GM10847 (cell line): ENCODE measurements around the gene CERS6.

Experiments used
- POLR2A ChIP-seq: IDR thresholded peaks from 2 replicates; pipeline ENCODE4 v1.6.1; 2011; ENCODE audit not compliant: insufficient read length; ENCODE audit errors: extremely low read depth

The CERS6 gene

DNA sequence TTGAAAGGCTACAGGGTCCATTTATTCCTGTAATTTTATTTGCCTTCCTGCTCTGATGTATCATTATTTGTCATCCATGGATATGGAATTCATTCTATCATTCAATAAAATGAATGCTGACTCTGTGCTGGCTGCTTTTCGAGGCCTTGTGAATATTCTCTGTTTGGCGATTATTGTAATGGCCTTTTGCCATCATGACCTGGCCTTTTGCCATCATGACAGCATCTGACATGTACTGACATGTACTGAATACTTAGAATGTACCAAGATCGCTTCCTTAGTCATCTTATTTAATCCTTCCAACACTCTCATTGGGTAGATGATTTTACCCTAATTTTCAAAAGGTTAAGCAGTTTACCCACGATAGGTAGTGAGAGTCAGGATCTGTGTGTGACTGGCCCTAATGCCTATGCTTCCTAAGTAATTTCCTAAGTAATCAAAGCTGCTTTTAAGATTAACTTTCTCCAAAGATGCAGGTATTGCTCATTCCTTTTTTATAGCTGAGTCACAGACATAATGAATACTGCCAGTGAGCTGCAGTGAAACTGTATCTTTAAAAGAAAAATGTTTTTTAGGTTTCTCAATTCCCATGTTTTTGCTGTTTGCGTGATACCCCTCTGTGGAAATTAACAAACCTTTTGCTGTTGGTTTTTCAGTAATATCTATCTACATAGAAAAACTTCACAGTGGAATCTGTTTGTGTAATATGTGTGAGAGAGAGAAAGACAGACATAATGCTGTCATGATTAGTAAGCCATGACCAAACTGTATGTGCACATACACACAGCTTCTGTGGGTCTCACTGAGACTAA lies 127.8 kb downstream of the CERS6 start:
- no peak for TF ChIP-seq POLR2A

DNA sequence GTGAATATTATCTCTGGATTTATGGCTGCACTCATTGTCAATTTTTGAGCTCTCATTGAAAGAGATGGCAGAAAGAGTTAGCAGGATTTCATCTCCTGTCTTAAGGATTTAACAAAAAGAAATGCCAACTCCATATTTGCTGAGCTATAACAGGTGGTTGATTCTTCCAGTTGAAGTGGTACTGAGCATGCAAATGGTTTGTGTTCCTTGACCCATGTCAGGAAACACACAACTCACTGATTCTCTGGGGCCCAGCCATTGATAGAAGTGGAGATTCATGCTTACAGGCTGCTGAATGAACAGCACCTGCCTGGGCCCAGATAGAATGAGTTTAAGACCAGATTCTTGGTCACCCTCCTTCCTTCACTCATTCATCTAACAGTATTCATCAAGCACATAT lies 128.8 kb downstream of the CERS6 start:
- no peak for TF ChIP-seq POLR2A

DNA sequence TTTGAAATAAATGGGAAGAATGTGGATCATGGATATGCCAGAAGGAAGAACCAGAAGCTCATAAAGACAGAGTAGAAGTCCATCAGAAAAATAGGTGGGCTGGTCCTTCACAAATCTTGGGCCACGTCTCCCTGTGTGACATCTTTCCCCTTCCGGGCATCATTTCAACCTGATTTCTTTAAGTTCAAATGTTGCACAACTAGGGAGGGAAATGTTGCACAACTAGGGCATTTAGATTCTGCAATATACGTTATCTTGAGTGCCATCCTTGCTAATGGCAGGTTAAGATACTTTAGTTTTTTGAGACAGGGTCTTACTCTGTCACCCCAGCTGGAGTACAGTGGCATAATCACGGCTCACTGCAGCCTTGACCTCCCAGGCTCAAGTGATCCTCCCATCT lies 129.6 kb downstream of the CERS6 start:
- TF ChIP-seq POLR2A, result no peak

- no peak for TF ChIP-seq POLR2A
Measured at GRCh38 chr2:168587307-168587706, 131.2 kb downstream of the CERS6 start.

DNA sequence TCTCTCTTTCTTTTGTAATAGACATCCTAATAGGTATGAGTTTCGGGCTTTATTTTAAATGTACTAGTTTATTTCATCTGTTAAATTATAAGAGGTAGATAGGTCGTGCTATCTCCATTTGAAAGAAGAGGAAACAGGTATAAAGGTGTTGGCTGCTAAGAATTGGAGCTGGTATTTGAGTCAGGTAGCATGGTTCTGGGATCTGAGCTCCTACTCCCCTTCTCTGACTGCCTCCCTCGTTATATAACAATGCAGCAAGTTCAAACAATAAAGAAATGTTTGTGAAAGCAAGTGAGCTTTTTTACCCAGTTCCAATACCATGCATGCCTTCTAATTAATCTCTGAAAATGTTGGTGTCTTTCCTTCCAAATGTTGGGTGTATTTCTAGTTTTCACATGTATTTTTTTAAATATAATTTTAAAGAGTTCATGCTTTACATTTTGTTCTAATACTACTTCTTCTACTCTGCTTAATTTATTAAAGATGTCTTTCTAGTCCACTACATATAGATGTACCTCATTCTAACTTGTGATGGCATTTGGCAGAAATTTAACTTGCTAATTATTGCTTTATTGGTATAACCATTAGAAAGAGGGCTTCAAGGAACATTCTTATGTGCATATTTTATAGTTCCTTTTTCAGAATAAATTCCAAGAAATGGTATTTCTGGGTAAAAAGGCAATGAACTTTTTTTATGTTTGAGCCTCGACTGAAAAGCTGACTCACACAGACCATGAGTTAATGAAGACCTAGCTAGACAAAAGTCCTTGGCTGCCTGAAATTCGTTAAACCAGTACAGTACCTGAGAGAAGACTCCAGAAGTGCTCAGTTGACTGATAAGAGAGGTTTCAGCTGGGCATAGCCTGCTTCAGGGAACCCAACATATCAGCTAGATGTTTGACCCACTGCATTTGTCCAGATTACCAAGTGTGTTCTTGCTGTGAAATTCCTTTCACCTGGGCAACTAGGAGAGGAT lies 133.5 kb downstream of the CERS6 start:
- TF ChIP-seq POLR2A, result no peak

GRCh38 chr2:168592181-168592831 lies 136.2 kb downstream of the CERS6 start:
- no peak for TF ChIP-seq POLR2A

GRCh38 chr2:168593713-168594112 lies 137.6 kb downstream of the CERS6 start:
- no peak for TF ChIP-seq POLR2A

GRCh38 chr2:168594778-168595177 lies 138.7 kb downstream of the CERS6 start:
- TF ChIP-seq POLR2A, result no peak

DNA sequence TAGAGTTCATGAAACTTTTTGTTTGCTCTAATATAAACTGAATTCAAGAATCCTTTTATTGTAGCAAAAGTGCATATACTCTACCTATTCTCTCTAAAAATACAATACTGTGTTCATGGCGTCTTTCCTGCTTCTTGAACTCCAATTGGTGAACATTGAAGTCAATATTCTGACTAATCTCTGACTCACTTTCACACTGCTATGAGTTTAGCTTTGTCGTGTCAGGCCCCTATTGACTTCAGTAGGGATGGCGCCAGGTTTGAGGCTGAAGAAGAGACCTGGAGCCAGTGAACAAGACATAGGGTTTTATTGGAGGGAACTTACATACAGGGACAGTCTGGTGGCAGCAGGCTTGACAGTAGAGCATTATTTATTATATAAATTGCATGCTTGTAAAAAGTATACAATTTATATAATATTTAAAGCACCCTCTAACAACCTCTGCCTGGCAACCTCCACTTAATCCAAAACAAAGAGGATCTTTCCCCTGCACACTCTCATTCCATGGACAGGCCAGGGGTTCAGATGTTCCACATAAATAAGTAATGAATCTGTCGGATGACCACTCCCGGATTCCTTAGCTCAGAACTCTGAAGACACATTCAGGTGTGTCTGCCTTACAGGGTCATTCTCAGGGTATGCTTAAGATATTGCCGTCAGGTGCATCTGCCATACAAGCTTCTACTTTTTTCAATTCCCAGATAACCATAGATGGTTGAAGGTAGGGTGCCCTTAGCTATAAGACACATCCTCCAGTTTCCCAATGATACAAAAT lies 141.0 kb downstream of the CERS6 start:
- no peak for TF ChIP-seq POLR2A

GRCh38 chr2:168599738-168600137 lies 143.7 kb downstream of the CERS6 start:
- no peak for TF ChIP-seq POLR2A

GRCh38 chr2:168600949-168601348 lies 144.9 kb downstream of the CERS6 start:
- no peak for TF ChIP-seq POLR2A

- no peak for TF ChIP-seq POLR2A
Measured at GRCh38 chr2:168601741-168602140, 145.7 kb downstream of the CERS6 start.

GRCh38 chr2:168602379-168602778 lies 146.3 kb downstream of the CERS6 start:
- TF ChIP-seq POLR2A, result no peak

- no peak for TF ChIP-seq POLR2A
Measured at GRCh38 chr2:168602846-168603401, 146.9 kb downstream of the CERS6 start.
